GM19467 (cell line): ENCODE measurements around the gene IFITM10.

Source experiments
- ATAC-seq: cut with Tn5 transposase; IDR thresholded peaks from one replicate; pipeline ENCODE4 v1.9.1; 2021; ENCODE audit warnings: mild to moderate bottlenecking, moderate library complexity; ENCODE audit not compliant: unreplicated experiment

IFITM10 gene

DNA sequence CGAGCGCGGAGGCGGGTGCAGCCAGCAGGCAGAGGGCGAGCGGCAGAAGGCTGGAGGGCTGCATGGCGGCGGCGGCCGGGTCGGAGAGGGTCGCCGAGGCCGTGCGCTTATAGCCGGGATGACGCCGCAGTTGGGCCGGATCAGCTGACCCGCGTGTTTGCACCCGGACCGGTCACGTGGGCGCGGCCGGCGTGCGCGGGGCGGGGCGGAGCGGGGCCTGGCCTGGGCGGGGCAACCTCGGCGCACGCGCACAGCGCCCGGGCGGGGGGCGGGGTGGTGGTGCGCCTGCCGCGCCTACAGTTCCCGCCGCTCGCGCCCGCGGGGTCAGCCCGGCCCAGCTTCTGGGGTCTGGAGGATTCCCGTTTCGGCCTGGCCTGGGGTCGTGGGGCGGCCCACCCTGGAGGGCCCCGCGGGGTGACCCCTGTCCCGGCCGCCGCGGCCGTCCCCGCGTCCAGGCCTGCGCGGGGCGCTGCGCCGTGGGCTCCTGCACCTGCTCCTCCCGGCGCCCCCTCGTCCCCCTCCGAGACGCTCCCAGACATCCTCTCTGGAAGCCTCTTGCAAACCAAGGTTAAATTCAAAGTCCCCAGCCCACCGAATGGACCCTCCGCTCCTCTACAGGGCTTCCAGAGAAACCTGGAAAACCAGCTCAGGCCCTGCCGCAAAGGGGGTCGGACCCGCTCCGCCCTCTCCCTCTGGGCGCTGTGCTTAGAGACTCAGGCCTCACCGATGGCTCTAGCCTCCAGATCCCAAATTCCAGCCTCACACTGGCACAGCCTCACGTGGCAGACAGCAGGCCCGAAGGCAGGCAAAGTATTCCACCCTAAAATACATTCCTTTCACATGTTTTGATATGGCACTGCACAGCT is 13.6 kb upstream of the IFITM10 start, which contains the start of gene CTSD:
TSS of gene CTSD (minus strand) at position 132 of the 866 bp plus-strand sequence. CDS start at position 64, 68 bp downstream.
- ATAC-seq = peak; percentile 67

DNA sequence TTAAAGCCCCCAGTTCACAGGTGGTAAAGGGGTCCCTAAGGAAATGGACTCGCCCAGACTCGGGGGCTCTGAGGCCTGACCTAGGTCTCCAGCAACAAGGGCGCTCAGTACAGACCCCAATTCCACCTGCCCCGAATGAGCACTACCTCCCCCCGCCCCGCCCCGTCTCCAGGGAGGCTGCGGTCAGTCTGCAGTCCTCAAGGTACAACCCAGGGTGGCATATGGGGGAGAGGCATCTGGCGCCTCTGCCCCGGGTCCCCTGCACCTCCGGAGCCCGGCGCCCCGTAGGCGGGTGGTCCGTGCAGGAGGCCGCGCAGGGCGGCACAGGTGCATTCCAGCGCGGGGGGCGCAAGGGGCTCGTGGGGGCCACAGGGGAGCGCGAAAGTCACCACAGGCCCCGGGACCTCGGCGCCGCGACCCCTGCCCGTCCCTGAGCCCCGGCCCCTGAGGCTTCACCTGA is 13.0 kb upstream of the IFITM10 start:
- ATAC-seq = peak; percentile 8

DNA sequence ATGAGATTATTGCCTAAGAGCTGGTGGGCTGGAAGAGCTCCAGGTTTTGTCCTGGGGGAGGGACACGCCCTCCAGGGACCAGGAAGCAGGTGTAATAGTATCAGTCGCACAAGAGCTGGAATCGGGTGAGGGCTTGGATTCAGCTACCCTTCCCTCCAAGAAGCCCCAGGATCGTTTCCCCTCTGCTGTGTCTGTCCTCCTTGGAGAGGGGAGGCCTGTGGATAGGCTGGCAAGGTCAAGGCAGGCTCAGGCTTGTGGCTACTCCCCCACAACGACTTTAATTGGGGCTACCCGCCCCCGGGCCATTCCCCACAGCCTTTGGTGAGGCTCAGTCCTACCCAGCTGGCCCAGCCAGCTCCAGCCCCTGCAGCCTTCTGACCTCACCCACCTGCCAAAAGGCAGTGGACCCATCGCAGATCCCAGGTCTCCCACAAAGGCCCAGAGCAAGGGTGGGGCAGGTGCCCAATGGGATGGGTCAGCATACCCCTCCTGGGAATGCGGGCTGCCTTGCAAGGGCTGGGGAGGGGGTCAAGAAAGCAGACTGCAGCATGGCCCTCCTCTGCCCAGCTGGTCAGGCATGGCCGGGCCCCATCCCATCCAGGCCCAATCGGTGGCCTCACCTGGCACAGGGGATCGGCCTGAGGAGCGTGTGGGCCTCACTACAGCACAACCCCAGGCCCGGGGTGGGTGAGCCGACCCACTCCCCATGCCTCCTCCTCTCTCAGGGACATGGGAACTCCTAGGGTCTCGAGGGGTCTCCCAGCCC is 12.3 kb upstream of the IFITM10 start:
- no peak for ATAC-seq

DNA sequence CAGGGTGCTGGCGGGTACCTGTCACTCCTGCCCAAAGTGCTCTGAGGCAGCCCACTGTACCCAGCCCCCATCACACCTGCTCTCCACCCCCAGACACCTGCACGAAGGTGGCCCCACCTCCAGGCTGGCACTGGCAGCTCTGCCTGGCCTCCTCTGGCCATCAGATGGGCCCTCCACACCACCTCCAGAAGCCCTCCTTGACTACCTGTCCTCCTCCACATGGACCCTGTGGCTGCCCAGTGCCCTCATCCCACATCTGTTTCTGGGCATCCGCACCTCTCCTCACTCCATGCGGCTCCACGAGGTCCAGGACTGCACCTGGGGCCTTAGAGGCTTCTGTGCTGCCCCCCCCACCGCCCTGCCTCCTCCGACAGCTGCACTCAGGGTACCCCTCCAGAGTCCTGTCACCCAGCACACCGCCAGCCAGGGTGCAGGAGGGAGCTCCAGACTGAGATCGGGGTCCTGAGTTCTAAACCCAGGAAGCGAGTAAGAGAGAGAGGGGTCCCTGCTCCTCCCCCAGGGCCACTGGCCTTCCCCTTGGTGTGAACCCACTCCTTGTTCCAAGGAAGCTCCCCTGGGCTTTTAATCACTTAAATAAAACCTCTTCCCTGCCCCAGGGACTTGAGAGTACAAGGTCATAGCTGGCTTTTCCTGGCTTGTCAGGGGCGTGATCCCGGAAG is 11.6 kb upstream of the IFITM10 start:
- no peak for ATAC-seq

DNA sequence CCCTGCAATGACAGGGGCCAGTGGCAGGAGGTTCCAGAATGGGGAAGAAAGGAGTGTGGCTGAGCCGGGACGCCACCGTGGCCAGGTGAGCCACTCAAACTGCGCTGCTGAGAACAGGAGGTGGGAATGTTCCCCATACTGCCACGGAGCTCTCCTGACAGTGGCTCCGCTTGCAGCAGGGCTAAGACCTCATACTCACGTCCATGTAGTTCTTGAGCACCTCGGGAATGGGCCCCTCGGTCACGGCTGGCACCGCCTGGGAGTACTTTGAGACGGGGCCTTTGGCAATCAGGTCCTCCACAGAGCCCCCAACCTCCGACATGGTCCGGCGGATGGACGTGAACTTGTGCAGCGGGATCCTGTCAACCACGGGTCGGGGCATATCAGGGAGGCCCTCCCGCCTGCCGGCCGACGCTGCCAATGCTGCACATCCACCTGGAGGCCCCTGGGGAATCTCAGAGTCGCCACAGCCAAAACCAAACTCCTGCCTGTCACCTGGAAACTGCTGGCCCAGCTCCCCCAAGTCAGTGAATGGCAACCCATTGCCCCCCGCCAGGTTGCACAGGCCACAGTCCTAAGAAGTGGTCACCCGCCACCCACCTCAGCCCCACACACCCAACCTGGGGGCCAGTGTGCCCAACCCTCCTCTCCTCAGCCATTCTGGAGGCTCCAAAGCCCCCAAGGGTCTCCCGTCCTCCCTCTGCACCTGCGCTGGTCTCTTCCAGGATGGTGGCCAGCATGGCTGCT is 10.9 kb upstream of the IFITM10 start:
- no peak for ATAC-seq

DNA sequence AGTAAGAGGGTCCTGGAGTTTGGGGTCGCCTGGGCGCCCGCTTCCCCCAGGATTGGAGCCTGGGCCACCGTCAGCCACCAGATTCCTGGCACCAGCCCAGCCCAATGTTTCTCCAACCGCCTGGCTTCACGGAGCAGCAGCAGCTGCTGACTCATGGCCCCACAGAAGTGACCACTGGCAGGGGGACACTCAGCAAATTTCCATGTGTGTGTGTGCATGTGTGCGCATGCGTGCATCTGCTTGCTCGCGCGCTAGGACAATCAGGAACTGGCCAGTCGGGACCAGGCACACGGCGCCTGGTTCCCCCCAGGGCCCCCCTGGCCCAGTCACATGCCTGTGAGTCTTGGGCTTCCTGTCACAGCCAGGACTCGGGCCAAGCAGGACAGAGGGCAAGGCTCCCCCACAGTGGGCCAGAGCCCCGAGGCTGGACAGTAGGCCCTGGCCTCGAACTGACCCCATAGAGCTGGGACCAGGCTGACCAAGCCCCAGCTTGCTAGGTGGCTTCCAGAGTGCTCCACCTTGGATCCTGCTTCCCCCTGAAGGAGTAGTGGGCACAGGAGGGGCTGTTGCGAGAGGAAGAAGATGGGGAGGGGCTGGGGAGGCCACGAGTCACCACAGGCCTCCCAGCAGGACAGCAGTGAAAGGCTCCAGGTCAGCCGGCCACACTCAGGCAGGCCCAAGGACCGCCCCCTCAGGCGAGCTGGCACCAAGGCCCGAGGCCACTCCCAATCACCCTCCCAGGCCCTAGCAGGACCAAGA is 10.1 kb upstream of the IFITM10 start:
- no peak for ATAC-seq

DNA sequence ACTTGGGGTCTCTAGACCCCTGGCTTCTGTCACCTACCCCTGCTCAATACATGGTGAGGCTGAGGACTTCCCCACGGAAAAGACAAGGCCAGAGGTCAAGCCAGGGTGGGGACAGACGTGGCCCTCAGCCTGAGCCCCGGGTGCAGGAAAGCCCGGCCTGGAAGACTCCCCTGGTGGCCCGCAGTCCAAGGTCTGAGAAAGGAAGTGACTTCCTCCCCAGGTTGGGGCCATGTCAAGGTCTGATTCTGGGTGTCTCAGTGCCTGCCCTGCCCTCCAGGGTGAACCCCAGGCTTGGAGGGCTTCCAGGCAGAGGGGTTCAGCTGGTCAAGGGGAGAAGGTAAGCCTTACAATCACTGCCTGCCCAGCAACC is 9.4 kb upstream of the IFITM10 start:
- no peak for ATAC-seq

DNA sequence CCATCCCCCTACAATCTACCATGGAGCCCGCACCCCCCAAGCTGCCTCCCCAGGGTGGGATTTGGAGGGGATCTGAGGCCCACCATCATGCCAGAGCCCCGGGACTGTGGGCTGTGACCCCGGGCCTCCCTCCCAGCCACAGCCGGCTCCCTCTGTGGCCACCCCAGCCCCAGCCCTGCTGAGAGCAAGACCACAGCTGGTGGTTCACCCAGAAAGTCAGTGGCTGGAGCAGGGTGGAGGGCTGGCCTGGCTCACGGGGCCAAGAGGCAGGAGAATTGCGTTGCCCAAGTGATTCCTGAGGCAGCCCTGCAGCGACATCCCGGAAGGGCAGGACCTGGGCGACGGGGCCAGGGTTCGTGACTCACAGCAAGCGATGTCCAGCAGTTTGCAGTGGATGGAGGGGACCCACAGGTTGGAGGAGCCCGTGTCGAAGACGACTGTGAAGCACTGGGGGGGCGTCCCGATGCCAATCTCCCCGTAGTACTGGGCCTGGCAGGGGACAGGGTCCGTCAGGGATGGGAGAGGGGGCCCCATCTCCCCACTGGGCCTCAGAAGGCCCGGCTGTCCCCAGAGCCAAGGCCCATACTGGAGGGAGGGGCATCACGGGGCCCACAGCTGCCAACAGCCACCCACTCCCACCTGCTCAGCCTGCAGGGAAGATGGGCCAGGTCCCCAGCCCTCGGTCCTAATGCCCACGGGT is 8.9 kb upstream of the IFITM10 start:
- no peak for ATAC-seq

DNA sequence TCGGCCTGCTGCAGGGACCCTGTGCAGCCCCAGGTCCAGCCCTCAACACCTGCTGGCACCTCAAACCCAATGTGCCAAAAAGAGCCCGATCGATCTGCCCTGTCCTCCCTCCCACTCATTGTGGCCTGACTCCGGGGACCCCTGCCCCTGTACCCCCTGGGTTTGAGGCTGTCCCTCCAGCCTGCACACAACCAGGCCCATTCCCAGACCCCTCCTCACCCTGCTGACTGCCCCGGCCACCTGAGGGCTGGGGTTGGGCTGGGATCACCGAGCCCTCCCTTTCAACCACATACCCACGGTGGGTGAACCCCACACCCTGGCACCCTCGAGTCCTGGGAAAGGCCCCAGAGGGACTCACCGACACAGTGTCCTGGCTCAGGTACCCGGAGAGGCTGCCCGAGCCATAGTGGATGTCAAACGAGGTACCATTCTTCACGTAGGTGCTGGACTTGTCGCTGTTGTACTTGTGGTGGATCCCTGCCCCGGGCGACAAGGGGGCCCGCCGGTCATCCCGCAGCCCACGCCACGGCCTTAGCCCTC is 8.3 kb upstream of the IFITM10 start:
- no peak for ATAC-seq

DNA sequence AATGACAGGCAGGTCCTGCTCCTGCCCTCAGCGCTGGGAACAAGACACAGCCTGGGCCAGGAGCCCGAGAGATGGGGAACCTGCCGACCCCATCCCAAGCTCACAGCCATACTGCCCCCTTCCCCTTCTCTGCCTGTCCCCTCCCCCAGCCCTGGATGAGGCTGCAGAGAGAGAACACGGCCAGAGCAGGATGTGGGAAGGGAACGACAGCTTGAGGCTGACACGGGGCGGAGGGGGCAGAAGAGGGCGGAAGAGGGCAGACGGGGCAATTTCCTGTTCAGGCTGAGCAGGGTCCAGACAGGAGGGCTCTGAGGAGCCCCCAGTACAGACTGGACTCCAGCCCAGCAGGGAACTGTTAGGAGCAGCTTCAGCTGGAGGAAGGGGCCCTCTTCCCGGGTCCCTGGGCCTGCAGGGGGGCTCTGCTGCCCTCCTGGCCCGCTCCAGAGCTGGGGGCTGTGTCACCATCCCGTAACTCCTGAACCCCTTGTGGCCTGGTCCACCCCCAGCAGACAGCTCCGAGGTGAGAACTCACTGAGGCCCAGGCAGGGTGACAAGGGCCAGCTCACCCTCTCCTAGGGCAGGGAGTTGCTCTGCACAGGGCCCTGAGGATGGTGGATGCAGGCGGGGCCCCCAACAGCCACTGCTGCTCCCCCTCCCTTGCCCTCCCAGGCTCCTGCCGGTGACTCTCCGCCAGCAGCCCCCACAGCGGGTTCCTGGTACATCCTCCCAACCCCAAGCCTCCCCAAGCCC is 7.6 kb upstream of the IFITM10 start:
- ATAC-seq = no peak

DNA sequence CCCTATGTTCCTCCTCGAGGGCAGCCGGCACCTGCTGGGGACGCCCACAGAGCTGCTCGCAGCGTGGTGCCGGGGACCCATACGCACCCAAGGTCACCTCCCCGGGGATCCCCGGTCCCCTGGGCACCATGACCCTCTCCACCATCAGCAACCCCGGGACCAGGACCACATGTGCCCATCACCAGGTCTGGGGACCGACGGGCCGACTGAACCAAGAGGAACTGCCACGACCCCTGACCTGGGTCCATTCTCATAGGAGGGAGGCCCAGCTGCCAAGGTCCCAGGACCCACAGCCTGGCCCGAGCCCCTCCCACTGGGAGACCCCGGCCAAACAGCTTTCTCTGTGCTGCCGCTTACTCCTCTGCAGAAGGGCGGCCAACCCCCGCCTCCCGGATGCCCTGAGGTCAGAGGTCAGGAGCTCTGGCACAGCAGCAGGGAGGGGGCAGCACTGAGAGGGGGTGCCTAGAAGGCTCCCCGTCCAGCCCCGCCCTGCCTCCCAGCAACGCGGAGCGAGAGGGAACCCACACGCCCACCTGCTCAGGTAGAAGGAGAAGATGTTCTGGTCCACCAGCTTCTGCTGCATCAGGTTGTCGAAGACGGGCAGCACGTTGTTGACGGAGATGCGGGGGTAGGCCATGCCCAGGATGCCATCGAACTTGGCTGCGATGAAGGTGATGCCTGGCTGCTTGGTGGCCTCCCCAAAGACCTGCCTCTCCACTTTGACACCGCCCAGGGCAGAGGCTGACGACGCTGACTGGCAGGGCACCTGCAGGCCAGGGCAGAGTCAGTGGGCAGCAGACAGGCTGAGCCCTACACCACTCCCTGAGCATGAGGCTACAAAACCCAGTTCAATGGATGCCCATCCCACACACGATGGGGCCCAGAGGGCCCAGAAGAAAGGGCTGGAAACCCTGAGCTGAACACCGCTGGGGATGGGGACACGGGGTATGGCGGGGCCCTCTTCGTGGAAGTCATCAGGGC is 6.7 kb upstream of the IFITM10 start:
- no peak for ATAC-seq

DNA sequence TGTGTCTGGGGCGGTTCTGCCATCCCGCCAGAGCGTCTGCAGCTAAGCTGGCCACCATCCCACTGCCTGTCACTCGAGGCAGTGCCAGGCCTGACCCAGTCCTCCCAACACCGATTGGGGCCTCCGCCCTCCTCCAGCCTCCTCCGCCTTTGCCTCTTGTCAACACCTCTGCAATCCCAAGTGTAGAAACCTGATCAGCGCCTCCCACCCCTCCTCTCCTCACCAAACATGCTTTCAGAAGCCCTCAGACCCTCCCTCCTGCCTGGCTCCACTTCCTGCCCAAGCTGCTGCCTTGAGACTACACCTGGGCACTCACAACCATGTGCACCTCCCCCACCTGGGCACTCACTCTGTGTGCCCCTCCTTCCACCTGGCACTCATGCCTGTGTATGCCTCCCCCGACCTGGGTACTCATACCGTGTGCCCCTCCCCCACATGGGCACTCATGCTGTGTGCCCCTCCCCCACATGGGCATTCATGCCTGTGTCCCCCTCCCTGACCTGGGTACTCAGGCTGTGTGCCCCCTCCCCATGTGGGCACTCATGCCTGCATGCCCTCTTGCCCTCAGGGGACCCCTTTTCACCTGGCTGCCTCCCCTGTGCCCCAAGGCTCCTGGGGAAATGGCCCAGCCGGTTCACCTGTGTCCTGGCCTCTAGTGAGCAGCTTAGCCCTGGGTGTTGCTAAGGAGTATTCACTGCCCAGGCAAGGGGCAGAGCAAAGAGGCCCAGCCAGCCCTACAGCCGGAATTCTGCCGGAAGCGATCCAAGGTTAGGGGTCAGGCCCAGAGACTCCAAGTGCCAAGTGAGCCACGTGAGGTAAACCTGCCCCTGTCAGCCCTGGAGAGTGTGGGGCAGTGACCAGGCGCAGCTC is 5.5 kb upstream of the IFITM10 start:
- ATAC-seq = no peak

DNA sequence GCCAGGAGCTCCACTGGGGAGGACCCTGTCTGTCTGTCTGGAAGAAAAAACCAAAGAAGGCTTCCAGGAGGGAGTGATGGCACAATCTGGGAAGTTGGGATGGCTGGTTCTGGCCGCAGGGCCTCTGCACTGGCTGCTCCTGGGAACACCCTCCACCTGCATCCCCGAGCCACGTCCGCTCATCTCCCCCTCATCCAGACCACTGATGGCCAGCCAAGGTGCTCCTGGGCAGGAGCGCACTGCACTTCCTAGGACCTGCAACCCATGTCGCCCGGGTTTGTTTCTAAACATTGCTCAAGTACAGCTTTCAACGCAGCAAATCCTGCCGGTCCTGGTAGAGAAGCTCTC is 4.9 kb upstream of the IFITM10 start:
- ATAC-seq = no peak

DNA sequence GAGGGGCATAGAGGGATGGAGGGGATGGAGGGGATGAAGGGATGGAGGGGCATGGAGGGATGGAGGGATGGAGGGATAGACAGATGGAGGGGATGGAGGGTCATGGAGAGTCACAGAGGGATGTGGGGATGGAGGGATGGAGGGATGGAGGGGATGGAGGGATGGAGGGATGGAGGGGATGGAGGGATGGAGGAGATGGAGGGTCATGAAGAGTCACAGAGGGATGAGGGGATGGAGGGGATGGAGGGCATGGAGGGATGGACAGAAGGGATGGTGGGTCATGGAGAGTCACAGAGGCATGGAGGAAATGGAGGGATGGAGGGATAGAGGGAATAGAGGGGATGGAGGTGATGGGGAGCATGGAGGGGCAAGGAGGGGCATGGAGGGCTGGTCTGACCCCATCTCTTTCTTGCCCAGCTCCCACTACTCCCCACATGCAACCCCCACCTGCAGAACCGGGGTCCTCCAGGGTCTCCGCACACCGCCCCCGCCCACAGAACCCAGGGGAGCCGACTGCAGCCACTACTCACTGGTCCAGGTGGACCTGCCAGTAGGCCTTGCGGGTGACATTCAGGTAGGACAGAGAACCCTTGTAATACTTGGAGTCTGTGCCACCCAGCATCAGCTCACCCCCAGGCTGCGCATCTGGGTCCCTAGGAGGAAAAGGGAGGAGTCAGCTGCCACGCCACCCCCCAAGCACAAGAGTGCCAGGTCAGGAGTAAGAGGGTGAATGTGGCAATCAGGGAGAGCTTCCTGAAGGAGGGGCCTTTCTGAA is 4.2 kb upstream of the IFITM10 start:
- no peak for ATAC-seq

DNA sequence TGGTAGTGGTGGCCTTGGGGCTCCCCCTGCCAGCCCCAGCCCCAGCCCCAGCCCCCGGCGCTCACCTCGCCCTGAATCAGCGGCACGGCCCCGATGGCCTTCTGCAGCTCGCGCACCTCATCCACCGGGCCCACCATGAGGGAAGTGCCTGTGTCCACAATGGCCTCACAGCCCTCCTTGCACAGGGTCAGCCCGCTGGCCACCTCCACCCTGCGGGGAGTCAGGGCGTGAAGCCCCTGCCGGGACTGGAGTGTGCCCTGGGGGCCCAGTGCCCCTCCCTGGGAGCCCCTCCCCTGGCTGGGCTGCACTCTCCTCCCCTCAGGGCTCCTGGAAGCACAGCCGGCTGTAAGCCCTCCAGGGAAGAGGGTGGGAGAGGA is 3.5 kb upstream of the IFITM10 start:
- no peak for ATAC-seq
